Activated CD8-positive, alpha-beta T cell treated with anti-CD3 and anti-CD28 coated beads for 36 hours (primary cell): Measurements from ENCODE around the gene LRRC8C. TPM values are rescaled to one million over a fixed set of nuclear protein-coding genes. Genes with fewer than 3 reads are reported as not detected.

Experiments used
- ATAC-seq: fragments of 200-7000 bp; cut with Tn5 transposase; one replicate; pipeline ENCODE4 v1.10.0; 2021; ENCODE audit warnings: mild to moderate bottlenecking, moderate library complexity
- CTCF ChIA-PET: fragments of 350-600 bp; sonication (Branson Sonifier 250); formaldehyde crosslinking; loops from one replicate; lab custom pipeline; 2021; ENCODE audit warnings: antibody characterized with exemption; lab: Charles Lee
- POLR2A ChIA-PET: fragments of 350-600 bp; sonication (Branson Sonifier 250); formaldehyde crosslinking; loops from one replicate; lab custom pipeline; 2021; ENCODE audit warnings: antibody characterized with exemption; lab: Charles Lee
- DNase-seq: peaks from one replicate; pipeline ENCODE4 v3.0.0-alpha.2; 2020
- H3K27ac Mint-ChIP-seq: one replicate; pipeline ENCODE4 v1.8.0; 2021; ENCODE audit warnings: mild to moderate bottlenecking, mixed read lengths
- H3K27me3 Mint-ChIP-seq: one replicate; pipeline ENCODE4 v1.8.0; 2021; ENCODE audit warnings: mixed read lengths
- H3K36me3 Mint-ChIP-seq: one replicate; pipeline ENCODE4 v1.8.0; 2021; ENCODE audit warnings: low read depth, mixed read lengths
- H3K4me1 Mint-ChIP-seq: one replicate; pipeline ENCODE4 v1.8.0; 2021; ENCODE audit warnings: low read depth, mixed read lengths
- H3K4me3 Mint-ChIP-seq: one replicate; pipeline ENCODE4 v1.8.0; 2021; ENCODE audit warnings: mild to moderate bottlenecking, moderate library complexity, mixed read lengths
- H3K9me3 Mint-ChIP-seq: one replicate; pipeline ENCODE4 v1.8.0; 2021; ENCODE audit warnings: mixed read lengths
- CTCF ChIP-seq: fragments of 200-600 bp; IDR thresholded peaks from one replicate; pipeline ENCODE4 v1.8.0; 2022; ENCODE audit warnings: antibody characterized with exemption, mild to moderate bottlenecking
- intact Hi-C: fragments of 100-400 bp; cut with micrococcal nuclease; formaldehyde crosslinking; loops from one replicate; pipeline ENCODE4 v1.10.0; 2022
- total RNA-seq, 2 experiments: library from RNA; stranded (reverse); gene quantifications; one replicate each; pipeline ENCODE4 v1.2.3, GENCODE V29; 2021

The LRRC8C gene
- total RNA-seq, 2 experiments from 2014 or later = 34.4 to 37.4 TPM

- CTCF ChIA-PET = interaction anchor here (3.6 kb wide), 1 partner anchor 52 kb away, joined by 19 read pairs; no protein-coding TSS in a partner anchor
- POLR2A ChIA-PET = interaction anchor here (0.7 to 1.2 kb wide), 2 partner anchors 9 to 41 kb away, joined by 3 read pairs; no protein-coding TSS in a partner anchor
- no peak for TF ChIP-seq CTCF
- no peaks in the 10 kb centered on the region for H3K27me3 Mint-ChIP-seq
- peaks cover 68% of the 10 kb centered on the region for H3K4me1 Mint-ChIP-seq
- H3K9me3 Mint-ChIP-seq = no peaks in the 10 kb centered on the region
- peaks cover 86% of the 10 kb centered on the region for H3K36me3 Mint-ChIP-seq
- peak overlapping the region; percentile 66 for H3K27ac Mint-ChIP-seq
- ATAC-seq = peak; percentile 84
- DNase-seq = peak; percentile 42
- no peak overlapping the region for H3K4me3 Mint-ChIP-seq
- intact Hi-C loops = no loop called here
These were observed 78.3 kb downstream of the LRRC8C start for GRCh38 chr1:89711140-89711778.

GRCh38 chr1:89712420-89712819 lies 79.5 kb downstream of the LRRC8C start:
- Mint-ChIP-seq H3K27ac (peak overlapping the region; percentile 18), H3K4me3 (no peak overlapping the region), H3K9me3 (no peaks in the 10 kb centered on the region), H3K36me3 (peaks cover 84% of the 10 kb centered on the region), H3K27me3 (no peaks in the 10 kb centered on the region), H3K4me1 (peaks cover 70% of the 10 kb centered on the region)
- ChIA-PET CTCF (no interaction called here), POLR2A (interaction anchor here (0.6 to 1.0 kb wide), 2 partner anchors 10 to 15 kb away, joined by 3 read pairs; no protein-coding TSS in a partner anchor)
- intact Hi-C loops = no loop called here
- no peak for TF ChIP-seq CTCF
- no peak for DNase-seq
- no peak for ATAC-seq

GRCh38 chr1:89715677-89716076 lies 82.8 kb downstream of the LRRC8C start:
- intact Hi-C loops = no loop called here
- Mint-ChIP-seq H3K9me3 (no peaks in the 10 kb centered on the region), H3K4me3 (no peak overlapping the region), H3K27ac (peak overlapping the region; percentile 52), H3K4me1 (peaks cover 82% of the 10 kb centered on the region), H3K27me3 (no peaks in the 10 kb centered on the region), H3K36me3 (peaks cover 72% of the 10 kb centered on the region)
- ATAC-seq (no peak), DNase-seq (no peak)
- POLR2A ChIA-PET = interaction anchor here (1.5 kb wide), 1 partner anchor 26 kb away, joined by 3 read pairs; no protein-coding TSS in a partner anchor
- no peak for TF ChIP-seq CTCF
- CTCF ChIA-PET = interaction anchor here (9.0 kb wide), 1 partner anchor 48 kb away, joined by 72 read pairs; no protein-coding TSS in a partner anchor

DNA sequence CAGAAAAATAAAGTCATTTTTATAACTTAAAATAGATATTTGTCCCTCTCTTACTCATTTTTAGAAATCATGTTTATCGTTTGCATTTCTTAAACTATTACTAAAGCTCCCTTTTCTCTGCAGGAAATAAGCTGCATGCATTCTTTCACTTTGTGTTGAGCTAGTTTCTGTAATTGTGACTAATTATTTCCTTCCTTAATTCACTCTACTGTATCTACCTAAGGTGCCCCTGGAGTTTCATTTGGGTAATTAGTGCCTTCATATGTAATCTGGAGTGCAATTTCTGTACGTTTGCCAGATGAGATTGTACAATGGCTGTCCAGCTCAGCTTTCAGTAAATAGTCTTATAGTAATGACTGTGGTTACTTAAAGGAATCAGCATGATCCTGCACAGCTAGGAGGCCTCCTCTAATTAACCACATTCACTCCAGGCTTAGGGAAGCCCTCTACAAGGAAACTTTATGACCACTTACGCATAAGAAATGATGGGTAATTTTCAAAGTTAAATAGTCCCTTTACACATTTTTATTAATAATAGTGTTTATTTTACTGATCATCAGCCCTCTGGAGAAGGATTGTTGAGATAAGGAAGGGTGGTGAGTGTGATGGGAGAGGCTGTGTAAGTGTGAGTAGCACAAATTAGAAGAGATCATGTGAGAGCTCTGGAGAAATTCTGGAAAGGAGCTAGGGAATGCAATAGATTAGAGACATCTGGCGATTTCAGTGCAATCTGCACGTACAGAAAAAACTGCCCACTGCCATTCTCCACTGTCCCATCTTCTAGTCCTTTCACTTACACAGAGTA lies 86.8 kb downstream of the LRRC8C start:
- peak; percentile 80 for ATAC-seq
- H3K36me3 Mint-ChIP-seq = peaks cover 53% of the 10 kb centered on the region
- H3K4me3 Mint-ChIP-seq = peak overlapping the region; percentile 53
- H3K4me1 Mint-ChIP-seq = peaks cover 90% of the 10 kb centered on the region
- ChIA-PET POLR2A (interaction anchor here (0.7 to 3.8 kb wide), 20 partner anchors 13 to 116 kb away, joined by 3 to 51 read pairs (median 4); partner anchors contain the start of gene LRRC8C), CTCF (interaction anchor here (0.6 to 9.0 kb wide), 23 partner anchors 12 to 235 kb away, joined by 3 to 72 read pairs (median 5); partner anchors contain the start of gene LRRC8C)
- peaks cover 7% of the 10 kb centered on the region for H3K9me3 Mint-ChIP-seq
- H3K27ac Mint-ChIP-seq = peak overlapping the region; percentile 98
- TF ChIP-seq CTCF = peak; percentile 50
- intact Hi-C loops = loop anchor here (2.0 to 5.0 kb wide), 2 partner anchors 43 to 112 kb away; no protein-coding TSS in a partner anchor
- DNase-seq = peak; percentile 33
- H3K27me3 Mint-ChIP-seq = no peaks in the 10 kb centered on the region
